ENCODE results near the gene RNF19B. TPM values are rescaled to one million over a fixed set of nuclear protein-coding genes. Genes with fewer than 3 reads are reported as not detected.

The RNF19B gene
- 8.9 and 11.0 TPM in 2 replicates for total RNA-seq

GRCh38 chr1:32964461-32965250 lies at the start of gene RNF19B:
RNF19B (minus strand) TSS chr1:32964809; CDS start chr1:32964685, 124 bp downstream.

GRCh38 chr1:32900956-32901822 lies 63.4 kb downstream of the RNF19B start, which contains the start of gene TMEM54:
TMEM54 (minus strand) TSS chr1:32901389; CDS start chr1:32901238, 151 bp downstream.

Other genes with a start within 250 kb of the RNF19B start
- gene YARS1, start 147.5 kb downstream of the RNF19B start, total RNA-seq, result 134 and 153 TPM in 2 replicates
- 17.0 and 20.4 TPM in 2 replicates for gene S100PBP, start 147.2 kb downstream of the RNF19B start, total RNA-seq
- 1.3 and 2.9 TPM in 2 replicates for gene FNDC5, start 93.9 kb downstream of the RNF19B start, total RNA-seq
- not detected in 2 replicates for gene HPCA, start 78.3 kb downstream of the RNF19B start, total RNA-seq
- gene TMEM54, start 63.4 kb downstream of the RNF19B start, total RNA-seq, result 42.6 and 58.9 TPM in 2 replicates
- gene AK2, start 72.1 kb upstream of the RNF19B start, total RNA-seq, result 88.4 and 106 TPM in 2 replicates
- 6.5 and 9.4 TPM in 2 replicates for gene AZIN2, start 116.3 kb upstream of the RNF19B start, total RNA-seq
- 4.0 and 5.0 TPM in 2 replicates for gene TRIM62, start 217.2 kb upstream of the RNF19B start, total RNA-seq